AG09319 (cell line): Measurements from ENCODE around the gene RABIF.
"Not testable (repeated sequence)": the region's sequence is repeated elsewhere in the genome, so short reads cannot be mapped to it uniquely, and the experiment has no call there.

ENCODE experiments used
- DNase-seq: peaks from one replicate; pipeline ENCODE4 v3.0.0-alpha.2; 2010; ENCODE audit warnings: low read depth; ENCODE audit errors: extremely low read depth
- CTCF ChIP-seq: IDR thresholded peaks from 2 replicates; pipeline ENCODE4 v1.5.1; 2011; ENCODE audit warnings: low read depth, mild to moderate bottlenecking, inconsistent platforms, low read length, moderate library complexity

RABIF gene

GRCh38 chr1:202888531-202889360 lies at the start of gene RABIF:
RABIF (minus strand) TSS chr1:202889149; CDS start chr1:202889098, 51 bp downstream.
- peak; percentile 80 for DNase-seq
- TF ChIP-seq CTCF = peak; percentile 29

- no peak for DNase-seq
- no peak for TF ChIP-seq CTCF
Measured at GRCh38 chr1:202938287-202938925, 49.5 kb upstream of the RABIF start.

GRCh38 chr1:202936409-202936808 lies 47.5 kb upstream of the RABIF start:
- not testable (repeated sequence) for DNase-seq

- DNase-seq = no peak
- TF ChIP-seq CTCF = no peak
Measured at GRCh38 chr1:202935844-202936243, 46.9 kb upstream of the RABIF start.

GRCh38 chr1:202934755-202935154 lies 45.8 kb upstream of the RABIF start:
- DNase-seq = no peak
- no peak for TF ChIP-seq CTCF

- TF ChIP-seq CTCF = no peak
- DNase-seq = no peak
Measured at GRCh38 chr1:202932476-202932875, 43.5 kb upstream of the RABIF start.

- DNase-seq = peak; percentile 89
- peak; percentile 55 for TF ChIP-seq CTCF
Measured at GRCh38 chr1:202926581-202927491, 37.9 kb upstream of the RABIF start, which contains the start of gene KLHL12. KLHL12 (minus strand) TSS chr1:202927234; CDS start chr1:202925162, 2,072 bp downstream.
